Measurements from ENCODE around the gene ADAR.

ADAR gene

DNA sequence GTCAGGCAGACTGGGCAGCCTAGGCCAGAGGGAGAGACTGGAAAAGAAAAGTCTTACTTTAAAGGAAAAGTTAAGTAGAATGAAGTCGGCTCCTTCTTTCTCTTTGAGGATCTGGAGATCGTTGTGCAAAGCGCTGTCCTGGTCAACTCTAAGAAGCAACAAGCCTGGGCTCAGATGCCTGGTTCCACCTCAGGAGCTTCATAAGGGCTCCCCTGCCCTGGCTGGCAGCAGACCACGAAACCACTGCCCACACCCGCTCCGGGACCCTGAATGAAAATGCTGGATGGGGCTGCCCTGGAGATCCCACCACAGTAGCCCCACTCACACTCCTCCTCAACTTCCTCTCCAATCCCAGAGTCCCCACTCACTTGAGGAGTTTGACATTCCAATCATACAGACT lies 56.0 kb downstream of the ADAR start:
- Histone ChIP-seq H3K4me3 (no peak overlapping the region), H3K27ac (no peak overlapping the region)
- no peak for DNase-seq (ENCODE audit: low spot score)
- TF ChIP-seq CTCF (IDR thresholded peaks at IDR 0.05): no peak

- TF ChIP-seq CTCF (IDR thresholded peaks at IDR 0.05): no peak
- H3K27ac ChIP-seq: no peak overlapping the region
- no peak overlapping the region for H3K4me3 ChIP-seq
- DNase-seq (ENCODE audit: low spot score): no peak
These were observed 56.5 kb downstream of the ADAR start for GRCh38 chr1:154551474-154551873.

GRCh38 chr1:154550657-154551056 lies 57.3 kb downstream of the ADAR start:
- TF ChIP-seq CTCF (IDR thresholded peaks at IDR 0.05): no peak
- no peak overlapping the region for H3K27ac ChIP-seq
- H3K4me3 ChIP-seq: no peak overlapping the region
- no peak for DNase-seq (ENCODE audit: low spot score)

GRCh38 chr1:154550070-154550469 lies 57.9 kb downstream of the ADAR start:
- no peak overlapping the region for H3K27ac ChIP-seq
- TF ChIP-seq CTCF (IDR thresholded peaks at IDR 0.05): no peak
- H3K4me3 ChIP-seq: no peak overlapping the region
- DNase-seq (ENCODE audit: low spot score): no peak

- DNase-seq (ENCODE audit: low spot score): no peak
- H3K27ac ChIP-seq: no peak overlapping the region
- no peak for TF ChIP-seq CTCF (IDR thresholded peaks at IDR 0.05)
- no peak overlapping the region for H3K4me3 ChIP-seq
These were observed 58.7 kb downstream of the ADAR start for GRCh38 chr1:154549202-154549770.

- no peak for DNase-seq (ENCODE audit: low spot score)
- no peak for TF ChIP-seq CTCF (IDR thresholded peaks at IDR 0.05)
- H3K4me3 ChIP-seq: no peak overlapping the region
- H3K27ac ChIP-seq: no peak overlapping the region
These were observed 60.0 kb downstream of the ADAR start for GRCh38 chr1:154548028-154548427.

GRCh38 chr1:154547105-154547732 lies 60.8 kb downstream of the ADAR start:
- Histone ChIP-seq H3K27ac (no peak overlapping the region), H3K4me3 (no peak overlapping the region)
- no peak for TF ChIP-seq CTCF (IDR thresholded peaks at IDR 0.05)
- no peak for DNase-seq (ENCODE audit: low spot score)
